Measurements from ENCODE around the gene SGPL1. TPM values are rescaled to one million over a fixed set of nuclear protein-coding genes. Genes with fewer than 3 reads are reported as not detected.
"Not testable (repeated sequence)": the region's sequence is repeated elsewhere in the genome, so short reads cannot be mapped to it uniquely, and the experiment has no call there.

Gene SGPL1
- total RNA-seq, 1 experiment from 2014 or later = 69.4 TPM

GRCh38 chr10:70918851-70919530, 103.2 kb downstream of the SGPL1 start:
- H3K27me3 ChIP-seq (ENCODE audit: insufficient read depth, low read length) = peaks cover 4% of the 10 kb centered on the region; the same call in 1 of the 2 replicates
- H3K79me2 ChIP-seq (ENCODE audit: insufficient read depth, low read length) = no peaks in the 10 kb centered on the region
- no peaks in the 10 kb centered on the region for H3K9me3 ChIP-seq (ENCODE audit: control insufficient read depth in 1 of 2, insufficient read depth in 1 of 2, low read depth in 1 of 2, low read length in 2 of 2)
- H4K20me1 ChIP-seq (ENCODE audit: insufficient read depth) = no peaks in the 10 kb centered on the region
- H3K27ac ChIP-seq (ENCODE audit: low read depth, low read length) = no peak overlapping the region
- H2AFZ ChIP-seq (ENCODE audit: low read depth, low read length, poor library complexity, severe bottlenecking) = no peak overlapping the region
- intact Hi-C loops (cut with micrococcal nuclease) = no loop called here
- peaks cover 13% of the 10 kb centered on the region in 2 experiments; a peak in 3 of 4 replicates for H3K4me1 ChIP-seq (ENCODE audit: control insufficient read depth in 1 of 2, insufficient read depth in 2 of 2, low read length in 2 of 2)
- H3K9me2 ChIP-seq (ENCODE audit: insufficient read depth) = no peaks in the 10 kb centered on the region
- BruUV-seq (replicated peaks) = no TSS peak
- ChIA-PET POLR2A (no interaction called here), RAD21 (ENCODE audit: low non-redundant PET in 1 of 2, low total read pairs in 2 of 2, uncharacterized antibody in 2 of 2, unreplicated experiment in 2 of 2) (no interaction called here), CTCF (no interaction called here)
- no peak overlapping the region for H3K9ac ChIP-seq (ENCODE audit: low read length)
- H3K36me3 ChIP-seq (ENCODE audit: control insufficient read depth in 1 of 2, insufficient read depth in 2 of 2, low read length in 2 of 2) = no peaks in the 10 kb centered on the region
- DNase-seq (ENCODE audit: low read depth, low spot score) (no peak), ATAC-seq (no peak)
- H3K4me3 ChIP-seq (replicated peaks in 1 of 2; ENCODE audit: low read depth in 1 of 2, low read length in 2 of 2) = no peak overlapping the region
- no peak for TF ChIP-seq YY1 (IDR thresholded peaks at IDR 0.05; ENCODE audit: extremely low read depth, insufficient replicate concordance, low read depth, low read length)
- no peak for TF ChIP-seq ELF1 (IDR thresholded peaks at IDR 0.05; ENCODE audit: borderline replicate concordance, low read depth)
- no peak for TF ChIP-seq JUND (IDR thresholded peaks at IDR 0.05)
- TF ChIP-seq EZH2phosphoT487 (IDR thresholded peaks at IDR 0.05; ENCODE audit: borderline replicate concordance) = no peak
- TF ChIP-seq ZNF274 (IDR thresholded peaks at IDR 0.05; ENCODE audit: low read depth, low read length) = no peak
- no peak for TF ChIP-seq ZFX (IDR thresholded peaks at IDR 0.05)
- no peak for TF ChIP-seq ZBTB33 (IDR thresholded peaks at IDR 0.05; ENCODE audit: extremely low read depth, insufficient replicate concordance, low read length)
- no peak for TF ChIP-seq SIN3A (IDR thresholded peaks at IDR 0.05; ENCODE audit: low read depth)
- no peak for TF ChIP-seq CEBPB (IDR thresholded peaks at IDR 0.05; ENCODE audit: low read depth)
- TF ChIP-seq MAX (IDR thresholded peaks at IDR 0.05) = no peak
- no peak overlapping the region for H3K4me2 ChIP-seq (ENCODE audit: low read length)

GRCh38 chr10:70919906-70920305, 104.2 kb downstream of the SGPL1 start:
- ATAC-seq; BruUV-seq (replicated peaks); DNase-seq (ENCODE audit: low read depth, low spot score); H2AFZ ChIP-seq (ENCODE audit: low read depth, low read length, poor library complexity, severe bottlenecking); CTCF ChIA-PET; H3K27me3 ChIP-seq (ENCODE audit: insufficient read depth, low read length); H3K9me3 ChIP-seq (ENCODE audit: control insufficient read depth in 1 of 2, insufficient read depth in 1 of 2, low read depth in 1 of 2, low read length in 2 of 2); intact Hi-C loops (cut with micrococcal nuclease); H3K36me3 ChIP-seq (ENCODE audit: control insufficient read depth in 1 of 2, insufficient read depth in 2 of 2, low read length in 2 of 2); H3K4me2 ChIP-seq (ENCODE audit: low read length); H3K27ac ChIP-seq (ENCODE audit: low read depth, low read length); H3K79me2 ChIP-seq (ENCODE audit: insufficient read depth, low read length); POLR2A ChIA-PET; H3K9me2 ChIP-seq (ENCODE audit: insufficient read depth); H4K20me1 ChIP-seq (ENCODE audit: insufficient read depth); H3K4me3 ChIP-seq (replicated peaks in 1 of 2; ENCODE audit: low read depth in 1 of 2, low read length in 2 of 2); H3K9ac ChIP-seq (ENCODE audit: low read length): not testable (repeated sequence)
- RAD21 ChIA-PET (ENCODE audit: low non-redundant PET in 1 of 2, low total read pairs in 2 of 2, uncharacterized antibody in 2 of 2, unreplicated experiment in 2 of 2) = interaction anchor here in 1 of 2 experiments (0.9 kb wide), 1 partner anchor 289 kb away, joined by 3 read pairs; no protein-coding TSS in a partner anchor
- peaks cover 13 to 15% of the 10 kb centered on the region in 2 experiments; a peak in 3 of 4 replicates for H3K4me1 ChIP-seq (ENCODE audit: control insufficient read depth in 1 of 2, insufficient read depth in 2 of 2, low read length in 2 of 2)

Data from HCT116 (cell line).